Loucy (cell line): Measurements from ENCODE around the gene KIAA0825.

Experiments
- H2AFZ ChIP-seq: fragments of 200-600 bp; sonication (generic); 2 replicates; pipeline ENCODE4 v1.6.0; 2016; ENCODE audit warnings: antibody characterized with exemption, mild to moderate bottlenecking, low read length, moderate library complexity
- H3F3A ChIP-seq: fragments of 200-600 bp; 2 replicates; pipeline ENCODE4 v1.6.0; 2016; ENCODE audit warnings: antibody characterized with exemption, low read depth, mild to moderate bottlenecking
- H3K27me3 ChIP-seq: fragments of 200-600 bp; sonication (generic); 2 replicates; pipeline ENCODE4 v1.6.1; 2014; ENCODE audit warnings: low read length, mild to moderate bottlenecking; ENCODE audit not compliant: insufficient read depth, poor library complexity, severe bottlenecking
- H3K36me3 ChIP-seq: fragments of 200-600 bp; sonication (generic); 2 replicates; pipeline ENCODE4 v1.6.1; 2016; ENCODE audit warnings: low read length; ENCODE audit not compliant: insufficient read depth
- H3K4me1 ChIP-seq: fragments of 200-600 bp; sonication (generic); 2 replicates; pipeline ENCODE4 v1.5.1; 2014; ENCODE audit warnings: low read length, mild to moderate bottlenecking; ENCODE audit not compliant: insufficient read depth, poor library complexity, severe bottlenecking
- H3K4me2 ChIP-seq: fragments of 200-600 bp; sonication (generic); 2 replicates; pipeline ENCODE4 v1.6.0; 2014; ENCODE audit warnings: antibody characterized with exemption, low read length, low read depth, mild to moderate bottlenecking; ENCODE audit not compliant: poor library complexity, severe bottlenecking
- H3K4me3 ChIP-seq: fragments of 200-600 bp; sonication (generic); 2 replicates; pipeline ENCODE4 v1.5.1; 2014; ENCODE audit warnings: low read length, mild to moderate bottlenecking, mixed read lengths; ENCODE audit not compliant: poor library complexity, severe bottlenecking
- H3K79me2 ChIP-seq: fragments of 200-600 bp; sonication (generic); 2 replicates; pipeline ENCODE4 v1.6.1; 2014; ENCODE audit warnings: low read length; ENCODE audit not compliant: insufficient read depth
- H3K9ac ChIP-seq: fragments of 200-600 bp; sonication (generic); 2 replicates; pipeline ENCODE4 v1.6.0; 2014; ENCODE audit warnings: mild to moderate bottlenecking, low read depth, low read length, moderate library complexity; ENCODE audit not compliant: poor library complexity, severe bottlenecking
- H3K9me2 ChIP-seq: fragments of 200-600 bp; sonication (generic); replicated peaks from 2 replicates; pipeline ENCODE4 v1.6.1; 2016; ENCODE audit warnings: low read depth, low read length, mixed read lengths
- H3K9me3 ChIP-seq: fragments of 200-600 bp; sonication (generic); 2 replicates; pipeline ENCODE4 v1.6.1; 2014; ENCODE audit warnings: mild to moderate bottlenecking, antibody characterized with exemption, low read length, low read depth; ENCODE audit not compliant: insufficient read depth
- H4K20me1 ChIP-seq: fragments of 200-600 bp; sonication (generic); 2 replicates; pipeline ENCODE4 v1.6.0; 2014; ENCODE audit warnings: antibody characterized with exemption, low read length, mild to moderate bottlenecking; ENCODE audit not compliant: insufficient read depth, poor library complexity, severe bottlenecking
- EZH2phosphoT487 ChIP-seq: fragments of 200-600 bp; IDR thresholded peaks from 2 replicates; pipeline ENCODE4 v1.6.1; 2018; ENCODE audit warnings: antibody characterized with exemption, mild to moderate bottlenecking, moderate library complexity, borderline replicate concordance
- TF ChIP-seq, protein P1 (sequence below): fragments of 200-600 bp; sonication (generic); conservative IDR thresholded peaks from 2 replicates; pipeline ENCODE4 v1.5.1; 2014; ENCODE audit warnings: mild to moderate bottlenecking, antibody characterized with exemption, low read length

KIAA0825 gene

DNA sequence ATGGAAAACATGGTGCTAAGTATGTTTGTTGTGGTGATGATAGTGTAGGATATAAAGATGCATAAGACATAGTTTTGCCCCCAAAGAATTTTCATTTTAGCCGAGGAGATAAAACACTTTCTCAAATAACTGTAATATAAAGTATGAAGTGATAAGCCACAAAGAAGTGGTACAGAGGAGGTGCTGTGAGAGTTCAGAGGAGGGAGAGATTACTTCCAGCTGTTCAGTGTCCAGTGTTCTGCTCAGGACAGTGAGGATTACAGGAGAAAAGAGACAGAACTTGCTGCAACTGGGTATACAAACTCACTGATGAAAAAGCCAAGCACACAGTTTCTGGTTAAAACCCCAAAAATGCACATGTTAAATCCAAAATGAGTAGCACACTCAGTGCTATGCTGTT lies 309.3 kb downstream of the KIAA0825 start:
- no peak overlapping the region for H3K4me2 ChIP-seq
- H4K20me1 ChIP-seq = no peaks in the 10 kb centered on the region
- no peaks in the 10 kb centered on the region for H3K9me3 ChIP-seq
- no peaks in the 10 kb centered on the region for H3K27me3 ChIP-seq
- H2AFZ ChIP-seq = no peak overlapping the region
- no peak overlapping the region for H3K4me3 ChIP-seq
- no peaks in the 10 kb centered on the region for H3K9me2 ChIP-seq
- H3K9ac ChIP-seq = no peak overlapping the region
- no peaks in the 10 kb centered on the region for H3K4me1 ChIP-seq
- H3F3A ChIP-seq = no peaks in the 10 kb centered on the region
- TF ChIP-seq, protein P1, sequence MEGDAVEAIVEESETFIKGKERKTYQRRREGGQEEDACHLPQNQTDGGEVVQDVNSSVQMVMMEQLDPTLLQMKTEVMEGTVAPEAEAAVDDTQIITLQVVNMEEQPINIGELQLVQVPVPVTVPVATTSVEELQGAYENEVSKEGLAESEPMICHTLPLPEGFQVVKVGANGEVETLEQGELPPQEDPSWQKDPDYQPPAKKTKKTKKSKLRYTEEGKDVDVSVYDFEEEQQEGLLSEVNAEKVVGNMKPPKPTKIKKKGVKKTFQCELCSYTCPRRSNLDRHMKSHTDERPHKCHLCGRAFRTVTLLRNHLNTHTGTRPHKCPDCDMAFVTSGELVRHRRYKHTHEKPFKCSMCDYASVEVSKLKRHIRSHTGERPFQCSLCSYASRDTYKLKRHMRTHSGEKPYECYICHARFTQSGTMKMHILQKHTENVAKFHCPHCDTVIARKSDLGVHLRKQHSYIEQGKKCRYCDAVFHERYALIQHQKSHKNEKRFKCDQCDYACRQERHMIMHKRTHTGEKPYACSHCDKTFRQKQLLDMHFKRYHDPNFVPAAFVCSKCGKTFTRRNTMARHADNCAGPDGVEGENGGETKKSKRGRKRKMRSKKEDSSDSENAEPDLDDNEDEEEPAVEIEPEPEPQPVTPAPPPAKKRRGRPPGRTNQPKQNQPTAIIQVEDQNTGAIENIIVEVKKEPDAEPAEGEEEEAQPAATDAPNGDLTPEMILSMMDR = no peak
- no peak for TF ChIP-seq EZH2phosphoT487
- H3K36me3 ChIP-seq = no peaks in the 10 kb centered on the region
- no peaks in the 10 kb centered on the region for H3K79me2 ChIP-seq

DNA sequence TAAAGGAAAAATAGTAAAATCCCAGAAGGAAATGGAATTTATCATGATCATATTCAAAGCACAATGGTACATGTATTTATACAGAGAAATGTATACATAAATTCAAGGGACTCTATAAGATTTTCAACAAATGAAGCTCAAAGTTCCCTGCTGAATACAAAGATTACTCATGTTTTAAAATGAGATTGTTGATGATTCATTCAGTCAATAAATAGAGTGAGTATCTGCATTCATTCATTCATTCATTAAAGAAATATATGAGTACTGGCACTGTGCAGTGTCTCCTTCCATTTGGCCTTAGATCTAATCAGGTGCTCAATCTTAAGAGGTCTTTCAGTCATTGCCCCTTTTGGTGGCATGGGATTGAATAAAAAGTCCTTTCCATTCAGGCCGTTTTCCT lies 310.0 kb downstream of the KIAA0825 start:
- H2AFZ ChIP-seq = no peak overlapping the region
- TF ChIP-seq, protein P1 = no peak
- TF ChIP-seq EZH2phosphoT487 = no peak
- H3K4me3 ChIP-seq = no peak overlapping the region
- H3K4me2 ChIP-seq = no peak overlapping the region
- H3K36me3 ChIP-seq = no peaks in the 10 kb centered on the region
- H3K4me1 ChIP-seq = no peaks in the 10 kb centered on the region
- no peaks in the 10 kb centered on the region for H3K79me2 ChIP-seq
- no peaks in the 10 kb centered on the region for H4K20me1 ChIP-seq
- no peaks in the 10 kb centered on the region for H3K9me3 ChIP-seq
- no peaks in the 10 kb centered on the region for H3F3A ChIP-seq
- H3K9ac ChIP-seq = no peak overlapping the region
- no peaks in the 10 kb centered on the region for H3K9me2 ChIP-seq
- no peaks in the 10 kb centered on the region for H3K27me3 ChIP-seq

DNA sequence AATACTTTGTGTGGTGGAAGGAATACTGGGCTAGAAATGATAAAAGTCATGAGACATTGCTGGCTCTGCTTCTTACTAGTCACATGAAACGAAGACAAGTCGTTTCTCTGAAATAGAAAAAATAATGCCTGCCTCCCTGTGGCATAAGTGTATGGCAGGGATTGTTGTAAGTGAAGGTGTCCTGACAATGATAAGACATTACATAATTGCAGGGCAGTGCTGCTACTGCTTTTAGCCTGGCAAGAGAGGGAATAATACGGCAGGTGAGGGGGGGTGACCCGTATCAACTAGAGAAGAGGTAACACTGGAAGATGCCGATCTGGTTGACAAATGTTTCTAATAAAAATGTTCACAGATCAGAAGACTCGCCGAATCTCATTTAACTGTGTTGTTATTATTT lies 314.3 kb downstream of the KIAA0825 start:
- TF ChIP-seq, protein P1 = no peak
- TF ChIP-seq EZH2phosphoT487 = no peak
- Histone ChIP-seq H3K4me1 (no peaks in the 10 kb centered on the region), H3K9me2 (no peaks in the 10 kb centered on the region), H3F3A (no peaks in the 10 kb centered on the region), H3K9me3 (no peaks in the 10 kb centered on the region), H2AFZ (no peak overlapping the region), H4K20me1 (no peaks in the 10 kb centered on the region), H3K9ac (no peak overlapping the region), H3K79me2 (no peaks in the 10 kb centered on the region), H3K4me2 (no peak overlapping the region), H3K36me3 (no peaks in the 10 kb centered on the region), H3K27me3 (no peaks in the 10 kb centered on the region), H3K4me3 (no peak overlapping the region)
